Hematopoietic multipotent progenitor cell treated with erythropoietin and hydrocortisone succinate and interleukin-3 and kit ligand, for 8 days (in vitro differentiated cells): ENCODE results near the gene RHOU.
"Not testable (repeated sequence)": the region's sequence is repeated elsewhere in the genome, so short reads cannot be mapped to it uniquely, and the experiment has no call there.

ENCODE experiments used
- DNase-seq: peaks from one replicate; pipeline ENCODE4 v3.0.0-alpha.2; 2015

Gene RHOU

DNA sequence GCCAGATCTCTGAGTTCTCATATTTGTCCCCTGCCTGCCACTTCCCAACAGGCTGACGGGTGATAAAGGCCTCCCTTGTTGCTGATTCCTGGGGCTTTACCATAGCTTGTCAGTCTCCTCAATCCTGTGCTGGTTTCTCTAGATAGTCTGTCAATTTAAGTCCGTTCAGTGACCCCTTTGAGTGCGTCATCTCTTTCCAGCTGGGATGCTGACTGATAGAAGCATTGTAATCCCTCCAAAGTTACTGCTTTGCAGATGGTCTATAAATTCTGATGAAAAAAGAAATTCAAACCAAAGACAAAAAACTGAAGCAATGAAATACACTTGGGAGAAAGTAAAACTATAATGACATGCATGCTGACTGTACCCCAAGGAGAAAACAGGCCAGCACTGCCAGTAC is 28.3 kb downstream of the RHOU start:
- no peak for DNase-seq

DNA sequence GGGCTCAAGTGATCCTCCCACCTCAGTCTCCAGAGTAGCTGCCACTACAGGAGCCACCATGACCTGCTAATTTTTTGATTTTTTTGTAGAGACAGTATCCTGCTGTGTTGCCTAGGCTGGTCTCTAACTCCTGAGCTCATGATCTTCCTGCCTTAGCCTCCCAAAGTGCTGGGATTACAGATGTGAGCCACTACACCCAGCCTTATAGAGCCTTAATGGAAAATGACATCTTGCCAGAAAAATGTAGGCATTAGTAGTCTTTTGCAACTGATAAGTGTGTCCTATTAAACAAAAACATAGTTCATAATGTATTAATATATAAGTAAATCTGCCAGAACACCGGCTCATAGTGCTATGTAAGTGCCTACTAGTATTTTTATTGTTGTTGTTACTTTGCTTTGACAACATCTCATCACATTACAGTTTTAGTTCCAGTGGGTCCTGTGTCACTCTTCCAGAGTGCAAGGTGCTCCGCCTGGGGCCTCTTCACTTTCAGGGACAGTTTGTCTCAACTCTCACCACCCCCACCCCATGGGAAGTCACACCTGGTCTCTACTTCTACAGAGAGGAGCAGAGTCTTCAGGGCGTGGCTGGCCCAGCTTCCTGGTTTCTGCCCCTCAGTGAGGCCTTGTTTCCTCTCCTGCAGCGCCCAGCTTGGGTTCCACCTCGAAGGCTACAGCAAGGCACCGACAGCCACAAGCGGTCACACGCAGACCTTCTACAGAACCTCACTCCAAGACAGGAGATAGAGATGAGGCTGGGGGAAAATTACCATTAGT is 30.1 kb downstream of the RHOU start:
- DNase-seq, result no peak

DNA sequence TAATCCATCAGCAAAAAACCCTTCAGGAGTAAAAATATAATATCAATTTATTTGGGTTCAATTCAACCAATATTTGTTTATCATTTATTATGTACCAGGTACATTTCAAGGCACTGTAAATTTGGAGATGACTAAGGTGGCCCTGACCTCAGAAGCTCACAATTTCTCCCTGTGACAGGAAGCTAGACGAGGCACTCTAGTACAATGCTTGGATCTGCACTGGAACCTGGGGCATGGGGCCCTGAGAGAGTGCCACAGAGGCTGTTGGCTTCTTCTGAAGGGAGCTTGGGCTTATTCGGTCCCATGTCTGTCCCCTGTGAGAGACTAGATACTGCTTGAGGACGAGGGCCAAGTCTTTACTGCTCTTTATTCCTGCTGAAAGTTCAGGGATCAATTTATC is 31.5 kb downstream of the RHOU start:
- no peak for DNase-seq

DNA sequence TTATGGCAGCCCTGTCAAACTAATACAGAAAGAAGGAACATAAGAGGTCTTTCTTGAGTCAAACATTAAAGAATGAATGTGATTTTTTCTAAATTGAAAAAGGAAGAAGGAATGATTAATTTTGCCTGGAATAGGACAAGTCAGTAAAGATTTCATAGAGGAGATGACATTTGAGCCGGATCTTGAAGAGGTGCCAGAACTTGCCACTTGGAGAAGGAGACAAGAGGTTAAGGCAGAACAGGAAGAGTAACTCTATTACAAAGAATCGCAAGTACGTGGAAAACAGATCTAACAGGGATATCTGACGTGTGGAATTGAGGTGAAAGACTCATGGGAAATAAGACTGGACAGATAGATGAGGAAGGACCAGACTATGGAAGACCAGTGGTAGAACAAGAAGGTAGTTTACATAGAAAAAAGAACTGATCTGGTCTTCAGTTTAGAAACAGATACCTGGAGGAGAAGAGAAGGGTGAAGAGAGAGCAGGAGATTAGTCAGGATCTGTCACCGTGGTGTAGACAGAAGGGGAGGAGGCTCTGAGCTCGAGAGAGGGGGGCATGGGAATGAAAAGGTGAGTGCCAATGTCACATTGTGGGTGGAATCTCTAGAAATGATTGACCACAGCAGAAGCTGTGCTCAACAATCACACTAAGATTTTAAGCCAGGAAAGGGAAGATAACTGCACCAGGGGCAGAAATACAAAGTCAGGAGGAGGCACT is 32.5 kb downstream of the RHOU start:
- no peak for DNase-seq

DNA sequence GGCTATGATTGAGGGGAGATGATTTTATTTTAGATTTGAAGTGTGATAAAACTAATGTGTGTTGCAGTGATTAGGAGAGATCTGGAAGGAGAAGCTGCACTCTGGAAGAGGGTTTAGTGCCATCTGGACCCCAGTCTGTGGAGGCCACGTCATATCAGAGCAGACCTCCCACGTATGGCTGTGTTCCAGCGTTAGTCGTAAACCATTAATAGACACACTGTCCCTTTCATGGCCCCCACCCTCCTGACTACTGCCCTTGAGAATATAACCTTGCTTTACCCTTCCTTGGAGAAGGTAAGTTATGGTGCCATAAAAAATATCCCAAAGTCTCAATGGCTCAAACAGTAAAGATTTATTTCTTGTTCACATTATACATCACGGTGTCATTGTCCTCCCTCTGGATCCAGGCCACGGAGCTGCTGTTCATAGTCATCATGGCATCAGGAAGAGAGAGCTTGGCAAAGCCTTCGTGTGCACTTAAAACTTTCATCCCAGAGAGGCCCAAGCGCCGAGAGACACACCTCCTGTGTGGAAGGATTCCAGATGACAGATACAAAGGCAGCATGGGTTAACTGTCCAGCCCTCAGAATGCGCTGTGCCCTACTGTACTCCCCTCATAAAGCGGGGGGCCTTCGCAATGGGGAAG is 33.2 kb downstream of the RHOU start:
- DNase-seq, result no peak

DNA sequence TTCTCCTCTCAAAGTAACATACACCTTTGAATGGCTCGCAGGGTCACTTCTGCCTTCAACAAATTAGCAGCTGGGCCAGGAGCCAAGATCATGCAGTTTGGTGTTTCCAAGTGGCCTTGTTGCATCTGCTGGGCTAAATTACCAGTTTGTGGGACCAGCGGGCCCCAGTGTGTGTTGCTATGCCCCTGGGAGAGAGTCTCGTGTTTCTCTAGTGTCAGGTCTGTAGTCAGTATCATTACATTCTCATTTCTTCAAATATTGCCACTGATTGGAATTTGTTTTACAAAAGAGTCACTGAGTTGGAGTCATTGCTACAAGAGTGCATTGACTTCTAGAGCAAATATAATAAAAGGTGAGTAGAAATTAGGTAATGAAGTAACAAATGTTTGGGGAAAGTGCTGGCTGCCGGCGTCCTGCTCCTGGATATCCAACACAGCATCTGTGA is 35.5 kb downstream of the RHOU start:
- no peak for DNase-seq

DNA sequence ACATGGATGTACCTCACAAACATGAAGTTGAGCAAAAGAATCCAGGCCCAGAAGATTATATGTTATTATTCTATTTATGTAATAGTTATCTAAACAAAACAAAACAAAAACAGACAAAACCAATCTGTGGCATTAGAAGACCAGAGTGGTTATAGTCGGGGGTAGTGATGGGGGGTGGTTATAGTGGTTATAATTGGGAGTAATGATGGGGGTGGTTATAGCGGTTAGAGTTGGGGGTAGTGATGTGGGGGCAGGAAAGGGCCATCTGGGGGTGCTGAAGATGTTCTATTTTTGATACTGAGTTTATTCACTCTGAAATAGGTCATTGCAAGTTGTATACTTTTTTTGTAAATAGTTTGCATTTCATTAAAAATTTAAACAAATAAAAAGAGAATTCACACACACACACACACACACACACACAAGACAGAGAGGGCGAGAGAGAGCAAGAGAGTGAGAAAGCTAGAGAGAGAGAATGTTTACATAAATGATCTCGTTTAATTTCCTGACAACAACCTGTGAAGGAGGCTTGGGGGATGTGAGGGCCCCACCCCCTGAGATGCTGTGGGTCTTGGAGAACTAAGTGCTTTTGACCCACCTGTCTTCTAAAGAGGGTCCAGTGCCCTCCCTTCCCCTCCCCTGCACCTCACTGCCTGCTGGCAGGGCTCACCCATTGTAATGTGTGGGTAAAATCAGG is 37.4 kb downstream of the RHOU start:
- no peak for DNase-seq

DNA sequence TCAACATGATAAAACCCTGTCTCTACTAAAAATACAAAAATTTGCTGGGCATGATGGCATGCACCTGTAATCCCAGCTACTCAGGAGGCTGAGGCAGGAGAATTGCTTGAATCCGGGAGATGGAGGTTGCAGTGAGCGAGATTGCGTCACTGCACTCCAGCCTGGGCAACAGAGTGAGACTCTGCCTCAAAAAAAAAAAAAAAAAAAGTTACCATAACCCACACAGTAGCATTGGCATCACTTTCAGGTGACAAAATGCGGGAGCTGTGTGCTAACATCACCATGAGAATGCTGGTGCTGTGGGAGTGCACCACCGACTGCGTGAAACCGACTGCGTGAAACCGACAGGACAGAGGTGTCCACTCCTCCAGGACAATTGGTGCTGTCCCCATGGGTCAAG is 40.7 kb downstream of the RHOU start:
- DNase-seq, result not testable (repeated sequence)

DNA sequence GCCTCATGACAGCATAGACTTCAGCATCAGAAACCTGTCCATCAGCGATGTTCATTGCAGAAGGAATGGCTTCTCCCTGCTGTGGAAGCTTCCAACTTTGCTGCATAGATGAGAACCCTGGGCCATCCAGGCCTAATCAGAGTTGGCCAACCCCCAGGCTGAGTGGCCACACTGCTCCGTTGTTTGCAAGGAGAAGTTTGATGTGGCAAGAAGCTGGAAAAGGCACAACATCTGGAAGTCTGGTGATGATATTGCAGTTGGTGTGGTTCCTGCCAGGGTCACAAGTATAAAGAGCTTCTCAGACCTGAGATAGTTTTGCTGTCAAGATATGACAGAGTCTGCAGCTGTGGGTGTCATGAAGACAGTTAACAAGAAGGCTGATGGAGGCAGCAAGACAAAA is 41.2 kb downstream of the RHOU start:
- DNase-seq, result no peak

DNA sequence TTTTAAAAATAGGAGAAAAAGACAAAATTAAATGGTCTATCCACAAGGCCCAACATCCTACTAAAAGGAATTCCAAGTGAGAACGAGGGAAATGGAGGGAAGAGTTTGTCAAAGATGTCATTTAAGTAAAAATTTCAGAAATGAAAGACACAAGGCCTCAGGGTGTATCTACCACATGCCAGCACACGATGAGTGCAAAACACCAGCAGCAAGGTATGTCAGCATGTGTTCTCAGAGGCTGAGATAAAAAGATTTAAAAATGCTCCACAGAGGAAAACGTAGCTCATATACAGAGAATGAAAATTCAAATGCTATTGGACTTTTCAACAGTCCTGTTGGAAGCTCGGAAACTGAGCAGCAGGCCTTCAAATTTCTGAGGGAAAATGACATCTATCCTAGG is 42.0 kb downstream of the RHOU start:
- DNase-seq, result no peak

DNA sequence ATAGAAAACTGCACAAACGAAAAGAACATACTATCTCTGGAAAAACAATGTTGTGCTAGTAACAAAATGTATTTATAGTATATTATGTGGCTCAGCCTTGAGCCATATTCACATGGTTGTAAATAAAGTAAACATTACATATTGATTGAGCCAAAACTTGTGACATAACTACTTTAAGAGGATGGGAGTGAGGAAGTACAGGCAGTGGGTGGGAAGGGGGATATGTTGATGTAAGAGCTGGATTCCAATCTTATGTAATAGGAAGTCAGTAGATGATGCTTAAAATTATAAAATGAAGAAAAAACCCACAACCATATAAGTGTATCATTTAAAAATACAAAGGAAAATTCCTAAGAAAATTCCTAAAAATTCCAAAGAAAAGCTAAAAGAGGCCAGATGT is 42.7 kb downstream of the RHOU start:
- no peak for DNase-seq

DNA sequence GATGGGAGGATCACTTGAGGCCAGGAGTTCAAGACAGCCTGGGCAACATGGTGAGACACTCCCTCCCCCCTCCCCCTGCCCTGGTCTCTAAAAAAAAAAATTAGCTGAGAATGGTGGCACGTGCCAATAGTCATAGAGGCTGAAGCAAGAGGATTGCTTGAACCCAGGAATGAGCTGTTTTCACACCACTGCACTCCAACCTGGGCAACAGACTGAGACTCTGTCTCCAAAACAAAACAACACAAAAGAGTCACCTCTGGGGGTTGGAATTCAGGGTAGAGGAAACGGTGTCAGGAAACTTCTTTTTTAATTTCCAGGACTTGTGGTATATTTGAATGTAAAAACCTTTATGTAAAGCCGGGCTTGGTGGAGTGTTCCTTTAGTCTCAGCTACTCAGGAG is 43.2 kb downstream of the RHOU start:
- no peak for DNase-seq

DNA sequence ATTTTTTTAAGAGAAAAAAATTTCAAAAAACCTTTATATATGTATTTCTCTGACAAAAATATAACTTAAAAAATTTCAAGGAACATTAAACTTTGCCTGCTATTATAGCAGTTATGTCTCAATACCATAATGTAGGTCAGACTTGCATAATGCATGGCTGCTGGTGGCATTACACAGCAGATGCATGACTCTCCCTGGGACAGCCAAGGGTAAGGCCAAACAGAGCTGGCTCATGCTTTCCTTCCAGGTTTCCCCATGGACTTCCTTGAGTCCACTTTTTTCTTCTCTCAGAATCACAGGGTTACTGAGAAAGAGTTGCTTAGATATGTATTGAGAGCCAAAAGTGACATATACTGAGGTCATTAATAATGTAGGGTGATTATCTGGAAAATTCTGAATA is 43.7 kb downstream of the RHOU start:
- DNase-seq, result no peak

DNA sequence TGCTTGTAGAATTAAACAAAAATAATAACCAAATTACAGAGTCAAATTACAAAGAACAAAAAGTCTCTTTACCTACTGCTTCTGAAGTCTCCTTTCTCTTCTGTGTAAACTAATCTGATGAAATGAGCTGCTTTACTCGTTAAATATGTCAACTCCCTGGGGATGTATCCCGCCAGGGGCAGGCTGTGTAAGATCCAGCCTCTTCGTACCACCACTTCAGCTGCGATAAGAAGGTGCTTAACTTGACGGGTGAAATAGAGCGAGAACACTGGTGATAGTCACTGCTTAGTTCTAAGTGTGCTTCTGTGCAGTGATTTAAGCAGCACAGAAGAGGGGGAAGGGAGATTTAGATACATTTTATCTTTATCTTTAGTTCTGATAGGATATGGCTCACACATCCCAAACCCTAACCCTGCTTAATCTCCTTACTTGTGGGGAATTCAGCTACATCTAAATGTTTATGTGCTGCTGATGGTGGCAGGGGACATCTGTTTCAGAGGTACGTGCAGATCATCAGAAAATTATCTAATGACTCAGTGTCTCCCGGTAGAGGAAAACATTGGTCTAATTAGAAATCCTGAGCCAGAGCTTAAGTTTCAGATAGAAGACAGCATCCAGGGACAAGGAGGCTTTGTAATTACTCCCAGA is 46.0 kb downstream of the RHOU start:
- DNase-seq, result no peak

DNA sequence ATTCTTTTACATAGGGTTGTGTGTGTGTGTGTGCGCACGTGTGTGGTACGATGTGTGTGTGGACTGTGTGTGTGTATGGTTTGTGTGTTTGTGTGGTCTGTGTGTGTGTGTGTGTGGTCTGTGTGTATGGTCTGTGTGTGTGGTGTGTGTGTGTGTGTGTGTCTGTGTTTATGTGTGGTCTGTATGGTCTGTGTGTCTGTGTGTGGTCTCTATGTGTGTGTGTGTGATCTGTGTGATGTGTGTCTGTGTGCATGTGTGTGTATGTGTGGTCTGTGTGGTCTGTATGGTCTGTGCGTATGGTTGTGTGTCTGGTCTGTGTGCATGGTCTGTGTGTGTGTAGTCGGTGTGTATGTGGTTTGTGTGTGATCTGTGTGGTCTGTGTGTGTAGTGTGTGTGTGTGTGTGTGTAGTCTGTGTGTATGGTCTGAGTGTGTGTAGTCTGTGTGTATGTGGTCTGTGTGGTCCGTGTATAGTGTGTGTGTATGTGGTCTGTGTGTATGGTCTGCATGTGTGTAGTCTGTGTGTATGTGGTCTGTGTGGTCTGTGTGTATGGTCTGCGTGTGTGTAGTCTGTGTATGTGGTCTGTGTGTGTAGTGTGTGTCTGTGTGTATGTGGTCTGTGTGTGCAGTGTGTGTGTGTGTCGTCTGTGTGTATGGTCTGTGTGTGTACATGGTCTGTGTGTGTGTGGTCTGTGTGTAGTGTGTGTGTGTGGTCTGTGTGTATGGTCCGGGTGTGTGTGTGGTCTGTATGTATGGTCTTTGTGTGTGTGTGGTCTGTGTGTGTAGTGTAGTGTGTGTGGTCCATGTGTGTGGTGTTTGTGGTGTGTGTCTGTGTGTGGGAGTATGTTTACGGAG is 46.8 kb downstream of the RHOU start:
- DNase-seq, result no peak

DNA sequence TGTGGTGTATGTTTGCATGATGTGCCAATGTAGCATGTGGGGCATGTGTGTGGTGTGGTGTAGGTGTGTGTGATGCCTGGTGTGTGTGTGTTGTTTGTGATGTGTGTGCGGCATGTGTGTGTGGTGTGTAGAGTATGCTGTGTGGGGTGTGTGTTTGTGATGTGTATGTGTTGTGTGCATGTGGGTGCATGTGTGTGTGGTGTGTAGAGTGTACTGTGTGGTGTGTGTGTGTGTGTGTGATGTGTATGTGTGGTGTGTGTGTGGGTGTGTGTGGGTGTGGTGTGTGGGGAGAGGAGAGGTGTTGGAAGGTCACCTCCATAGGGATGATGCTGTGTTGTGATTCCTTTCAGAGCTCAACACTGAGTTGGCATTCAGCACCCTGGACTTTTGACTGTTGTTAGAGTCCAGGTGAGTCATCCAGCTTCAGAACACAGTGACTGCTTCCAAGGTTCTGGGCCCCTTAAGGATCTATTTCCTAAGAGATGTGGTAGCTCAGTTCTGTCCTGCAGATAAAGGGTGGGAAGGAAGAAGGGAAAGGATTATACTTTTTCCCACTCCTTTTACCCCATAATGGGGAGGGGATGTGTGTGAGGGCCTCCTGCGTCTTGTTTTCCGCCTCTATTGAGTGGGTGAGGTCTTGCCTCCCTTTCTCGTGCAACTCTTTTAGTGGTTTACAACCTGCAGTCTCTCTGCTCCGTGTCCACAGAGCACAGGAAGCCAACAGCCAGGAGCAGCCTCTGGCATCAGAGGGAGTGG is 47.6 kb downstream of the RHOU start:
- DNase-seq, result no peak

DNA sequence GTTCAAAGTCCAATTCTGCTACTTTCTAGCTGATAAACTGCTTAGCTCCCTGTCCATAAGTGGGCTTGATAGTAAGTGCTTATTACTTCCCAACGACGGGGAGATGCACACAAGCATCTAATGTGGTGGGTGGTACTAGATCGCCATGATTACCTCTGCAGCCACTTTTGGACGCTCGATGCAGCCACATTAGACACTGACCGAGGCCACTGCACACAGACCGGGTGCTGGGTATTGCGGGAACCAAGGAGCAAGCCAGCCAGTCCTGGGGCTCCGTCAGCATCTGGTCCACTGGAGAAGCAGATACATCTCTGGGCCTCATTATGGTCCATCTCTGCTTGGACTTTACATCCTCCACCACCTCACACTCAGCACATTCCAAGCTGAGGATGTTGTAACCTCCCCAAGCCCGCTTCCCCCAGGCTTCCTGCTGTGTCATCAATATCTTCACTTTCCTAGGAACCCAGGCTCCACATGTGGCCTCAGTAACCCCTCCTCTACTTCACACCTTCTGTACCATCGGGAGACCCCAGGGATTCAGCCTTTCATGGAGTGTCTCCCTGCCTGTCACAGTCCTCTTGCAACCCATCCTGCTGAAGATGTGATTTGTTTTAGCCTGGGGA is 48.2 kb downstream of the RHOU start:
- no peak for DNase-seq

DNA sequence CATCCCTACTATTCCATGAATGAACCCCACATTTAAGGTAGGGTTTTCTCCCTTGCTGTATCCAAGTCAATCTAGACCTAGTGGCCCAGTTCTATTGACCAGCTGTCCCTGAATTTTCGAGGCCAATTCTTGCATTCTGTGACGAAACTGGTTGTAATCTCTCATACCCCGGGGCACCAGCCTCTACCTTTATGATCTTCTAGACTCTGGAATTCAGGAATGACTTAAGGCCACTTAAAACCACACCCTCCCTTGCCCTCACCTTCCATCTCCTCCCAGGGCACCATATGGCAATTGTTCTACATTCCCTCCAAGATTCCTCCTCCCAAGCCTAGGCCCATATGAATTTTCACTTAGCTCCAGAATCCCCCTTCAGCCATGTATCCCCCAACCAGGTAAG is 48.9 kb downstream of the RHOU start:
- no peak for DNase-seq

DNA sequence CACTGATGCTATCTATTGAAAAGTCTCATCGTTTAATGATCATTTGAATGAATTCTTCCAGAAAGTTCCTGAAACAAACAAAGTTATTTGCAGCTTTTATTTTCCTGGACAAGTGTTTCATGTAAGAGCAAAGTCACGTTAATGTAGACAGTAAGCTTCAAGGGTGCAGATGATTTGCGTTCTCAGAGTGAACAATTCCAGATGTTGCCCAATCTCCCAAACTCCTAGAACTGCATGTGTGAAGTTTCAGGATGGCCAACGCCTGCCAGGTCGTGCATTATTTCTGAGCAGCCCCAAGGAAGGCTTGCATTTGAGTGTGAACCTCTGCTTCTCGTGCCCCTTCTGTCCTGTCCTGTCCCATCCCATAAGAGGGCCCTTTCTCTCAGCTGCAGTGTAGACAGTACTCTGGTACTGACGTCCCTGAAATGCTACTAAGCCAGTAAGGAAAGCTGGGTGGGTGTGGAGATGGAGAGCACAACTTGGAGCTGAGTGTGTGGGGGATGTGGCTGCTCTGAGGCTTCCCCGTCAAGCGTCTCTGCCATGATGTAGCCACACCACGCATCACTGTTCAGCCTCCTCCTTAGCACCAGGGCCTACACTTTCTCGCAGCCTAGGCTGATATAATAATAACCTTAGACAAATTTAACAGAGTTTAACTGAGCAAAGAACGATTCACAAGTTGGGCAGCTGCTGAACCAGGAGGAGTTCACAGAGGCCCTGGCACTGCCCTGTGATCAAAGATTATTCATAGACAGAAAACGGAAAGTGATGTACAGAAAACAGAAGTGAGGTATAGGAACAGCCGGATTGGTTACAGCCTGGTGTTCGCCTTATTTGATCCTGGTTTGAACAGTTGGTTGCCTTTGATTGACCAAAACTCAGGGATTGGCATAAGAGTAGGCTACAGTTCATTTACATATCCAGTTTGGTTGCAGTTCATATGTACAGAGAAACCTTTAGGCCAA is 50.4 kb downstream of the RHOU start:
- DNase-seq, result no peak
